NOMO-1 treated with DMSO at 0.1 percent for 48 hours (cell line): Measurements from ENCODE around the gene ZNF791.
A peak's percentile ranks its signal among the peaks of the same experiment; 100 is the strongest.
"Not testable (repeated sequence)": the region's sequence is repeated elsewhere in the genome, so short reads cannot be mapped to it uniquely, and the experiment has no call there.

Experiments used
- DNase-seq: peaks from one replicate; lab custom pipeline; 2025; ENCODE audit not compliant: unreplicated experiment; lab: John Stamatoyannopoulos, UW

ZNF791 gene

GRCh38 chr19:12628040-12629022, 17.6 kb downstream of the ZNF791 start:
- DNase-seq: no peak

GRCh38 chr19:12629215-12629614, 18.5 kb downstream of the ZNF791 start:
- DNase-seq: no peak

GRCh38 chr19:12636631-12637030, 25.9 kb downstream of the ZNF791 start:
- no peak for DNase-seq

- DNase-seq: no peak
Measured at GRCh38 chr19:12638611-12639182, 28.0 kb downstream of the ZNF791 start.

- peak; percentile 87 for DNase-seq
Measured at GRCh38 chr19:12639901-12640613, 29.3 kb downstream of the ZNF791 start.

- no peak for DNase-seq
Measured at GRCh38 chr19:12641456-12641855, 30.7 kb downstream of the ZNF791 start.

GRCh38 chr19:12642506-12642905, 31.8 kb downstream of the ZNF791 start:
- no peak for DNase-seq

- not testable (repeated sequence) for DNase-seq
Measured at GRCh38 chr19:12643716-12644115, 33.0 kb downstream of the ZNF791 start.

GRCh38 chr19:12646551-12646950, 35.8 kb downstream of the ZNF791 start:
- DNase-seq: no peak

- DNase-seq: no peak
Measured at GRCh38 chr19:12647047-12647446, 36.3 kb downstream of the ZNF791 start.

- DNase-seq: no peak
Measured at GRCh38 chr19:12647490-12648071, 36.9 kb downstream of the ZNF791 start.

GRCh38 chr19:12648088-12648487, 37.4 kb downstream of the ZNF791 start:
- no peak for DNase-seq

- DNase-seq: no peak
Measured at GRCh38 chr19:12649941-12650340, 39.2 kb downstream of the ZNF791 start.

GRCh38 chr19:12652219-12652618, 41.5 kb downstream of the ZNF791 start:
- no peak for DNase-seq

- no peak for DNase-seq
Measured at GRCh38 chr19:12655546-12655945, 44.8 kb downstream of the ZNF791 start.

- no peak for DNase-seq
Measured at GRCh38 chr19:12656899-12657571, 46.3 kb downstream of the ZNF791 start.

- DNase-seq: no peak
Measured at GRCh38 chr19:12657966-12658365, 47.2 kb downstream of the ZNF791 start.

- DNase-seq: no peak
Measured at GRCh38 chr19:12660980-12661379, 50.3 kb downstream of the ZNF791 start.

- no peak for DNase-seq
Measured at GRCh38 chr19:12664406-12665280, 53.9 kb downstream of the ZNF791 start.

GRCh38 chr19:12665281-12665573, 54.5 kb downstream of the ZNF791 start:
- peak; percentile 95 for DNase-seq
